Fibroblast of skin of scalp (primary cell): ENCODE data around the gene LAMTOR4.
"Not testable (repeated sequence)": the region's sequence is repeated elsewhere in the genome, so short reads cannot be mapped to it uniquely, and the experiment has no call there.

ENCODE experiments used
- DNase-seq: peaks from one replicate; pipeline ENCODE4 v3.0.0-alpha.2; 2013

LAMTOR4 gene

DNA sequence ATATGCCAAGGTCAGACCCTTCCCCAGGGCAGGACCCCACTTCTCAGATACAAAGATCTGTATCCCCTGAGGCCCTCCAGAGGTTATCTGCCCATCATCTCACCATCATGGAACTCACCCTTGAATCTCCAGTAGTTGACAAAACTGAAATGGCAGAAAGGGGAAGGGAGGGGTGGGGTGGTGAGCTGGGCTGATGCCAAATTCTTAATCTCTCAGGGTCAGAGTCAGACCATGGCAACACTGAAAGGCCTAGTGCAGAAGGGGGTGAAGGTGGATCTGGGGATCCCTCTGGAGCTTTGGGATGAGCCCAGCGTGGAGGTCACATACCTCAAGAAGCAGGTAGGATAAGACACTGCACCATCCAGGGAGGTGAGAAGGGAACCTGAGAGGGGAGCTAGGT is 26.1 kb upstream of the LAMTOR4 start:
- no peak for DNase-seq

DNA sequence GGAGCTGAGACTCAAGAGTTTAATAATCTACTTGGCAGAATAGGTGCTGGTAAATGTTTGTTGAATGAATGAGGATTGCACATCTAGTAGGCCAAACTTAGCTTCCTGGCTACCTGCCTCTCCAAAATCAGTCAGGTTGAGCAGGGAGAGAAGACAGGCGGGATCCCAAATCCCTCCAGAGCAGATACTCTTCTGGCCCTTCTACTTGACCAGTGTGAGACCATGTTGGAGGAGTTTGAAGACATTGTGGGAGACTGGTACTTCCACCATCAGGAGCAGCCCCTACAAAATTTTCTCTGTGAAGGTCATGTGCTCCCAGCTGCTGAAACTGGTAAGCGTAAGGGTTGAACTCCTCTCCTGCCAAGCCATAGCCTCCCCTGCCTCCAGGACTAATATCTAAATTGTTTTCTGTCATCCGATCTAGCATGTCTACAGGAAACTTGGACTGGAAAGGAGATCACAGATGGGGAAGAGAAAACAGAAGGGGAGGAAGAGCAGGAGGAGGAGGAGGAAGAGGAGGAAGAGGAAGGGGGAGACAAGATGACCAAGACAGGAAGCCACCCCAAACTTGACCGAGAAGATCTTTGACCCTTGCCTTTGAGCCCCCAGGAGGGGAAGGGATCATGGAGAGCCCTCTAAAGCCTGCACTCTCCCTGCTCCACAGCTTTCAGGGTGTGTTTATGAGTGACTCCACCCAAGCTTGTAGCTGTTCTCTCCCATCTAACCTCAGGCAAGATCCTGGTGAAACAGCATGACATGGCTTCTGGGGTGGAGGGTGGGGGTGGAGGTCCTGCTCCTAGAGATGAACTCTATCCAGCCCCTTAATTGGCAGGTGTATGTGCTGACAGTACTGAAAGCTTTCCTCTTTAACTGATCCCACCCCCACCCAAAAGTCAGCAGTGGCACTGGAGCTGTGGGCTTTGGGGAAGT is 24.2 kb upstream of the LAMTOR4 start:
- DNase-seq: no peak

DNA sequence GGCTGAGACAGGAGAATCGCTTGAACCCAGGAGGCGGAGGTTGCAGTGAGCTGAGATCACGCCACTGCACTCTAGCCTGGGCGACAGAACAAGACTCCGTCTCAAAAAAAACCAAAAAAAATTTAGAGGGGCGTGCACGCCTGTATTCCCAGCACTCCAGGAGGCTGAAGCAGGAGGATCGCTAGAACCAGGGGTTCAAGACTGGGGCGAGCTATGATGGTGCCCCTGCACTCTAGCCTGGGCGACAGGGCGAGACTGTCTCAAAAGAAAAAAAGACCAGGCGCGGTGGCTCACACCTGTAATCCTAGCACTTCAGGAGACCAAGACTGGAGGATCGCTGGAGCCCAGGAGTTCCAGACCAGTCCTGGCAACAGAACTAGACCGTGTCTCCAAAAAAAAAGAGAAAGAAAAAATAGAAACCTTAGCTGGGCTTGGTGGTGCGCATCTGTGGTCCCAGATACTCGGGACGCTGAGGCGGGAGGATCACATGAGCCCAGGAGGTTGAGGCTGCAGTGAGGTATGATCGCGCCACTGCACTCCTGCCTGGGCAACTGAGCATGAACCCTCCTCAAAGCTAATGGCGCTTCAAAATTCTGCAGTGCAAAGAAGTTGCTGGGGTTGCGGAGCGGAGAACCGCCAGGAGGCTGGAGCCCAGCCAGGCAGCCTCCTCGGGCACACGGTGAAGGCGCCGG is 22.3 kb upstream of the LAMTOR4 start:
- no peak for DNase-seq

DNA sequence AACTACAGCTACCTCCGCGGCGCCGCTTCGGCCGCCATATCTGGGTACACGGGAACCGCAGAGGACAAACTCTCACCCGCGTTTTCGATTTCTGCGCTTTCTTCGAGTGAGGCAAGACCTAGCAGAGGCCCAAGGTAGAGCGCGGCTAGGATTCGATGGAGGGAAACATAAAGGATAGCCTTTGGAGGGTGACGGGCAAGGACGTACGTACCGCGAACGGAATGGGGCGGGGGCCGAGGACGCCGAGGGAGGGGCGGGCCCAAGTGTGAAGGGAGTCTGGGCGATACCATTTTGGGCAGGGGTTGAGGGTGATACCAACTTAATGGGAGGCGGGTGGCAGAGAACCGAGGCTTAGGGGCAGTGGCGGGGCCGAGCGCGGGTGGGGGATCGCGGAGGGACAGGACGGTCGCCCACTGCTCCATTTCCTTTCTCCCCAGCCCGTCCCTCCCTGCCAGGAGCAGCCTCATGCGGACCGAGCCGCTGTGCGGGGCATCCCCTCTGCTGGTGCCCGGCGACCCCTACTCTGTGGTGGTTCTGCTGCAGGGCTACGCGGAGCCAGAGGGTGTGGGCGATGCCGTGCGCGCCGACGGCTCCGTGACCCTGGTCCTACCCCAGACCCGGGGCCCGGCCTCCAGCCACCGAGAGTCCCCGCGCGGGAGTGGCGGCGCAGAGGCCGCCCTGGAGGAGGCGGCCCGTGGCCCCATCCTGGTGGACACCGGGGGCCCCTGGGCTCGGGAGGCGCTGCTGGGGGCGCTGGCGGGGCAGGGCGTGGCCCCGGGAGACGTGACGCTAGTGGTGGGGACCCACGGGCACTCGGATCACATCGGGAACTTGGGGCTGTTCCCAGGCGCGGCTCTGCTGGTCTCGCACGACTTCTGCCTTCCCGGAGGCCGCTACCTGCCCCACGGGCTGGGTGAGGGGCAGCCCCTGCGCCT is 21.5 kb upstream of the LAMTOR4 start, which contains the start of gene MBLAC1:
TSS of gene MBLAC1 (plus strand) at position 37 of the 935 bp plus-strand sequence. CDS start at position 466, 429 bp downstream.
- peak; percentile 94 for DNase-seq

DNA sequence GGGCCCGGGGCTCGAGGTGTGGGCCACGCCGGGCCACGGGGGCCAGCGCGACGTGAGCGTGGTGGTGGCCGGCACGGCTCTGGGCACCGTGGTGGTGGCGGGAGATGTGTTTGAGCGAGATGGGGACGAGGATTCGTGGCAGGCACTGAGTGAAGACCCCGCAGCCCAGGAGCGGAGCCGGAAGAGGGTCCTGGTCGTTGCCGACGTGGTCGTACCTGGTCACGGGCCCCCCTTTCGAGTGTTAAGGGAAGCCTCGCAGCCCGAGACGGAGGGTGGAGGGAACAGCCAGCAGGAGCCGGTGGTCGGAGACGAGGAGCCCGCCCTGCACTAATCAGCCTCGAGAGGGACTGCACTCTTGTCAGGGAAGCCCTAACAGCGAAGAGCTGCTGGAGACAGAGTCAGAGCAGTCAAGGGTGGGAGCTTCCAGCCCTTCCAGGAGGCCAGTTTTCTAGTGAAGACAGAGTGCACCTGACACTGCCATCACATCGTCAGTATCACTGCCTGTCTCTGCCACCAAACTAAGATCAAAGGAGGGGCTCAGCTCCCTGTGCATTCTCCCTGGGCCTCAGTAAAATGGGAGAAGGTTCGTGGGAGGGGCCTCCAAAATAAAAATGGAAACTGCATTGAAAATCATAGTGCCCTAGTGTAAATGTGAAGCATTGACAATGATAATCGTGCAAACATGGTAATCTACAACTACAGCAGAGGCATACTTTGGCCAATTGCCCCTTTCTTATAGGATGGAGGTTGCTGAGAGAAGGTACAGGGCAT is 20.7 kb upstream of the LAMTOR4 start:
- no peak for DNase-seq

DNA sequence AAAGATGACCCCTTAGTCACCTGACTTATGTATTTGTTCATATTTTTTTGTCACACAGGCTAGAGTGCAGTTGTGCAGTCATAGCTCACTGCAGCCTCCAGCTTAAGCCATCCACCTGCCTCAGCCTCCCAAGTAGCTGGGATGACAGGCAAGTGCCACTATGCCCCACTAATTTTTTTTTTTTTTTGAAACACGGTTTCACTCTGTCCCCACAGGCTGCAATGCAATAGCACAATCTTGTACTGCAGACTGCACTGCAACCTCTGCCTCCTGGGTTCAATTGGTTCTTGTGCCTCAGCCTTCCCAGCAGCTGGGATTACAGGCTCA is 20.1 kb upstream of the LAMTOR4 start:
- DNase-seq: no peak

DNA sequence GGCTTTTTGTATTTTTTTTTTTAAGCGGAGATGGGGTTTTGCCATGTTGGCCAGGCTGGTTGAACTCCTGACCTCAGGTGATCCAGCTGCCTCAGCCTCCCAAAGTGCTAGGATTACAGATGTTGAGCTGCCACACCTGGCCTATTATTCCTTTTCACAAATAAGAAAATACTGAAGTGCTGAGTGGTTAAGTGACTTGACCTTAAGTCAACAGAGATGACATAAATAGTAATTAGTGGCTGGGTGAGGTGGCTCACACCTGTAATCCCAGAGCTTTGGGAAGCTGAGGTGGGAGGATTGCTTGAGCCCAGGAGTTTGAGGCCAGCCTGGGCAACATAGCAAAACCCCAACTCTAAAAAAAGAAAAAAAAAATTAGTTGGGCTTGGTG is 18.5 kb upstream of the LAMTOR4 start:
- DNase-seq: not testable (repeated sequence)

DNA sequence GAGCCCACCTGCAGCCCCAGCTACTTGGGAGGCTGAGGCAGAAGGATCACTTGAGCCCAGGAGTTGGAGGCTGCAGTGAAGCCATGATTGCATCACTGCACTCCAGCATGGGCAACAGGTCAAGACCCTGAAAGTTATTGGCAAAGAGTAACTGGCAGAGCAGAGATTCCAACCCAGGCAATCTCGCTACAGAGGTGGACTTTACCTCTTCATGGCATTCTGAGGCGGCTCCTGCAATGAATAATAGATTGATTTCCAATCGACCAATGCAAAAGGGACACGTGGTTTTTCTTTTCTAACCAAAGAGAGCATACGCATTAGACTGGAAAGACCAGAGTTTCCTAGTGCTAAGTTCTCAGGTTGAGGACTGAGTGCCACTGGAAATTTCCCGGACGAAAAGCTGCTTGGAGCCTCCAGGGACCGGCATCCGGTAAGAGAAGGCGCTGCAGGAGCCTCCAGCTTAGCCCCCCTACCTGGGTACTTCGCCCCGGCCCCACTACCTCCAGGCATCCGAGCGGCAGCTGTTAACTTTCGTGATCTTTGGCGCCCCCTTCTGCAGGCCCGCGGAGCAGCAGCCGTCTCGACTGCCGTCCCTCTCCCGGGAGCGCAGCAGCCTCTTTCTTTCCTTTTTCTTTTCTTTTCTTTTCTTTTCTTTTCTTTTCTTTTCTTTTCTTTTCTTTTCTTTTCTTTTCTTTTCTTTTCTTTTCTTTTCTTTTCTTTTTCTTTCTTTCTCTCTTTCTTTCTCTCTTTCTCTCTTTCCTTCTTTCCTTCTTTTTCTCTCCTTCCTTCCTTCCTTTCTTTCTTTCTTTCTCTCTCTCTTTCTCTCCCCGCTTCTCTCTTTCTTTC is 17.9 kb upstream of the LAMTOR4 start:
- DNase-seq: peak; percentile 54

DNA sequence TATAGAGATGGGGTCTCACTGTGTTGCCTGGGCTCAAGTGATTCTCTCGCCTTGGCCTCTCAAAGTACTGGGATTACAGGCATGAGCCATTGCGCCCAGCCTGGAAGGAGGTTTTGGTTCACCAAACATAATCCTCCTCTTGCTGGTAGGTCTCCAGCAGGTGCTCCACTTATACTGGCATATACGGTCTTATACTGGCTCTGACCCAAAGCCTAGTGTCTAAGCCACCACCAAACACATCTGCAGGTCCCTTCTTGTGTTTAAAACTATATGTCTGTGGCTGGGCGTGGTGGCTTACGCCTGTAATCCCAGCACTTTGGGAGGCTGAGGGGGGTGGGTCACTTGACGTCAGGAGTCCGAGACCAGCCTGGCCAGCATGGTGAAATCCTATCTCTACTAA is 16.6 kb upstream of the LAMTOR4 start:
- no peak for DNase-seq

DNA sequence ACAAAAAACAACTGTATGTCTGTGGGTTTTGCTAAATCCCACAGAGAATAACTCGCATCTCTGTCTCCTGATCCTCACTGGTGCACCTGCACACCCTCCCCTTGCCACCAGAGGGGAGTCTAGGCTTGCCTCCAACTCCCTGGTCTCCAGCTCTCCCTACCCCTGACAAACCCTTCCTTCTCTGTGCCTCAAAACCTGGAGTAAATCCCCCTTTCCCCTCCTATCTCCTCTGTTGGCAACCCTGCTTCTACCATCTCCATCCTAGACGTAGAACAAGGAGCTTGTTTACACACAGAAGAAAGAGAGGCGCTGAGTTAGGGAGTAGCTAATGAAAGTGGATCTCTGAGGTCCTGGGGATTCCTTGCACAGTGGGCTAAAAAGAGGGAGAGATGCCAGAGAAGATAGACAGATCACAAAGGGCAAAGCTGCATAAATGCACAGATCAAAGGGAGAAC is 16.0 kb upstream of the LAMTOR4 start:
- DNase-seq: peak; percentile 63

DNA sequence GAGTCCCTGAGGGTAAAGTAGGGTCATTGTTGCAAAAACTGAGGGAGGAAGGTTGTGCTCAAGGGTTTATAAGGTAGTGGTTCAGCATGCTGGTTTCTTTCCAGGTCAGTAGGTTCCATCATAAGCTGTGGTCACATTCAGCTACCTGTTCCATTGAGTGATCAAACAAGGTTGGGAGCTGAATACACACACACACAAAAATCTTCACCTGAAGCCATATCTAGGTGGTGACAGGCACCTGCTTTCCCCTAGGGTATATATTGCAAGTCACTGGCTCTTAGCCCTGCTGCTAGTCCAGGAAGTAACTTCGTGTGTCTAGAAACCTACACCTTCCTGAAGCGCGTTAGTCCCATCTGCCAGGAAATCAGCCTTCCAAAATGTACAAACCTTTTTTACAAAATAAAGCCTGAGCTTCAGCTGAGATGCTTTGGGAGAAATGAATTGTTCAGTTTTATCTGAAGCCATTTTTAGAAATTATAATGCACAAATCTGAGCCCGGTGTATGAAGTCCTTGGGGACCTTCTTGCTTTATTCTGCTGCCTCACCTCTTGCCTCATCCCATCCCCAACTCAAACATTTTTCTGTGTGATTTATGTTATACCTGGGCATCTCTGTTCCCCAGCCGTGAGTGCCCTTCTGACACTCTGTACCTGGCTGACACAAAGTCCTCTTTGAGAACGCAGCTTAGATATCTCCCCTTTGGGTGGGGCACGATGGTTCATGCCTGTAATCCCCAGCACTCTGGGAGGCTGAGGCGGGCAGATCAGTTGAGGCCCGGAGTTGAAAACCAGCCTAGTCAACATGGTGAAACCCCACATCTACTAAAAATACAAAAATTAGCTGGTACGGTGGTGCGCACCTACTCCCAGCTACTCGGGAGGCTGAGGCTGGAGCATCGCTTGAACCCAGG is 10.6 kb upstream of the LAMTOR4 start:
- DNase-seq: no peak

DNA sequence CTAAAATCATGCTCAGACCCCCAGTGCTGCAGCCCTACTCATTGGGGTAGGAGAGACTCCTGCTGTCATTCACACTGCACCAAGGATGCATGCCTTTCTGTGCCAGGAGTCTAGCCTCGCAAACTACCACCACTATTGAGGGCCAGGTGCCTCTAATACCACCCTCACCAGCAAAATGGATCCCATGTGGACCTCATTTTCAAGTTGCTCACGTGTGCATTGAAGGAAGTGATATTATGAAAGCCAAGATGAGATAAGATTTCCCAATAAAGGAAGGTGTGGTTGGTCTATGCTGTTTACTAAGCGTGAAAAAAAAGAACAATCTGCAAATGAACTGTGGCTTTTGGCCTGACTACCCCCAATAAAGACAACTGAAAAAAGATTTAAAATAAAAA is 7.2 kb upstream of the LAMTOR4 start:
- DNase-seq: no peak

DNA sequence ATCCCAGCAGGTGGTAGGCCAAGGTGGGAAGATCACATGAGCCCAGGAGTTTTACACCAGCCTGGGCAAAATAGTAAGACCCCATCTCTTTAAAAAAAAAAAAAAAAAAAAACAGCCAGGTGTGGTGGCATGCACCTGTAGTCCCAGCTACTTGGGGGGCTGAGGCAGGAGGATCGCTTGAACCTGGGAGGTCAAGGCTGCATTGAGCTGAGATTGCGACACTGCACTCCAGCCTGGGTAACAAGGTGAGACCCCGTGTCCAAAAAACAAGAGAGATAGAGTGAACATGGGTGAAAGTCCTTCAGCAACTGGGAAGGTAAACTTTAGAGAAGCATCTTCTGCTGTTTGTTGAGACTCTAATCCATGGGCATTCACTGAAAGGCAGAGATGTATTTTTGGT is 6.3 kb upstream of the LAMTOR4 start:
- DNase-seq: no peak

DNA sequence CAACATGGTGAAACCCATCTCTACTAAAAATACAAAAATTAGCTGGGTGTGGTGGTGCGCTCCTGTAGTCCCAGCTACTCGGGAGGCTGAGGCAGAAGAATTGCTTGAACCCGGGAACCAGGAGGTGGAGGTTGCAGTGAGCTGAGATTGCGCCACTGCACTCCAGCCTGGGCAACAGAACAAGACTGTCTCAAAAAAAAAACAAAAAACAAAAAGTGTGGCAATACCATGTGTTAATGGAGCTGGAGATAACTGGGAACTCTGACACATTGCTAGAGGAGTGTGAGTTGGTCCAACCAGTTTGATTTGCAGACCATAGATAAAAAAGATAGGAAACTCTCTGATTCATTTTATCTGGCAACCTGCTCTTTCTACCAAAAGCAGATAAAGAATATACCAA is 2.4 kb upstream of the LAMTOR4 start:
- not testable (repeated sequence) for DNase-seq

DNA sequence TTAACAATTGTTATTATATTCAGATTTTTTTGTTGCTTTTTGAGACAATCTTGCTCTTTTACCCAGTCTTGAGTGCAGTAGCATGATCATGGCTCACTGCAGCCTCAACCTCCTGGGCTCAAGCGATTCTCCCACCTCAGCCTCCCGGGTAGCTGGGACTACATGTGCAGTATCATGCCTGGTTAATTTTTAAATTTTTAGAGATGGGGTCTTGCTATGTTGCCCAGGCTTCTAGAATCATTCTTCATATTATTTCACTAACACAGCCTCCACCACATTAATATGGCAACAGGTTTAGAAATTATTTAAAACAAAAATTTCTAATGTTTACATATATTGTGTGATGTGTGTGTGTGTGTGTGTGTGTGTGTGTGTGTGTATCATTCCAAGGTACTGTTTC is 1.4 kb upstream of the LAMTOR4 start:
- DNase-seq: no peak

DNA sequence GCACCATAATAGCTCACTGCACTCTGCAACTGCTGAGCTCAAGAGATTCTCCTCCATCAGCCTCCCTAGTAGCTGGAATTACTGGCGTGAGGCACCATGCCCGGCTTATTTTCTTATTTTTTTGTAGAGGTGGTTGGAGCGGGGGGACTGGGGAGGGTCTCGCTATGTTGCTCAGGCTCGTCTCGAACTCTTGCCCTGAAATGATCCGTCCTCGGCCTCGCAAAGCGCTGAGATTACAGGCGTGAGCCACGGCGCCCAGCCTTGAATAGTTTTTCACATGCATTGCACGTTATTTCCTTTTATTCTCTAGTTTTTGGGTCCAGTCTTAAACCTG is 526 bp upstream of the LAMTOR4 start:
- no peak for DNase-seq

DNA sequence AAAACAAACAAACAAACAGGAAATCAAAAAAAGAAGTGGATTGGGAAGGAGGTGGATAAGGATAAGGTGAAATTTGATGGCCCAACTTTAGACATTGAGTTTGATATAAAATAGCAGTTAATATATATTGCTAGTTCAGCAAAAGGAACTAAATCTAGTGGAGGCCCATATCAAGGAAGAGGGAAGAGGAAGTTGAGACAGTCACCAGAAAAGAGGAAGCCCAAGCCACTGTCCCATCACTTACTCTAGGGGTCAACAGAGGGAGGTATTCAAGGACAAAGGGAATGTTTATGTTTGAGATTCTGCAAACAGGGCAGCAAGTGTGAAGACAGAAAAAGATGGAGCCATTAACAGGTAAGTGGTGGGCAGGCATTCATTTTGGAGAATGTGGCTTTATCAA is 3.7 kb downstream of the LAMTOR4 start:
- no peak for DNase-seq

DNA sequence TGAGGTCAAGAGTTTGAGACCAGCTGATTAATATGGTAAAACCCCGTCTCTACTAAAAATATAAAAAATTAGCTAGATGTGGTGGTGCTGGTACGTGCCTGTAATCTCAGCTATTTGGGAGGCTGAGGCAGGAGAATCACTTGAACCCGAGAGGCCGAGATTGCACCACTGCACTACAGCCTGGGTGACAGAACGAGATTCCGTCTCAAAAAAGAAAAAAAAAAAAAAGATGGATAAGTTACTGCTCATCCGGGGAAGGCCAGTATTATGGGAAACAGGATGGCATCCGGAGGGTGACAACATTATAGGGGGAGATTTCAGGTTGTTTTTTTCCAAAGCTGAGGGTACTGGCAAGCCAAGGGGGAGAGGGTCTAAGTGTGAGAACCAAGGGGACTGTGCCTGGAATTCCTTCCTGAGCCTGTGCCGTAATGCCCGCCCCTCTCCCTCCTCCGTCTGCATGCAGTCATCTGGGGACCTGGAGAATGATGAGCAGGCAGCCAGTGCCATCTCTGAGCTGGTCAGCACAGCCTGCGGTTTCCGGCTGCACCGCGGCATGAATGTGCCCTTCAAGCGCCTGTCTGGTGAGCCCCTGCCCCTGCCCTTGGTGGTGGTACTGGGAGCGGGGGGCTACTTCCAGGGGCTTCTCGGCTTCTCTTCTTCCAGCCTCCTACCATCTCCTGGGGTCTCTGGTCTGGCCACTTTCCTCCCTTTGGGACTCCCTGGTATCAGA is 4.4 kb downstream of the LAMTOR4 start:
- DNase-seq: no peak
